Nephron (organoid): ENCODE data around the gene BEND5.

Experiments
- H3K27ac Mint-ChIP-seq, 3 experiments: 2 replicates each; pipeline ENCODE4 v1.8.0; 2020; ENCODE audit warnings: mixed read lengths in 3 of 3, mild to moderate bottlenecking in 2 of 3, moderate library complexity in 1 of 3
- H3K27me3 Mint-ChIP-seq: 2 replicates; pipeline ENCODE4 v1.8.0; 2021; ENCODE audit warnings: low read depth, mild to moderate bottlenecking, moderate library complexity, mixed read lengths
- H3K36me3 Mint-ChIP-seq: 2 replicates; pipeline ENCODE4 v1.8.0; 2020; ENCODE audit warnings: low read depth, mixed read lengths
- H3K4me1 Mint-ChIP-seq: 2 replicates; pipeline ENCODE4 v1.8.0; 2020; ENCODE audit warnings: mixed read lengths
- H3K4me3 Mint-ChIP-seq, 3 experiments: 2 replicates each; pipeline ENCODE4 v1.8.0; 2020; ENCODE audit warnings: mild to moderate bottlenecking in 3 of 3, mixed read lengths in 3 of 3, moderate library complexity in 2 of 3
- H3K9me3 Mint-ChIP-seq: 2 replicates; pipeline ENCODE4 v1.8.0; 2020; ENCODE audit warnings: mixed read lengths
- CTCF ChIP-seq, 3 experiments: fragments of 200-600 bp; sonication (generic); IDR thresholded peaks; one replicate each; pipeline ENCODE4 v1.5.0; 2021; ENCODE audit warnings: antibody characterized with exemption in 3 of 3; ENCODE audit not compliant: unreplicated experiment in 3 of 3

BEND5 gene

GRCh38 chr1:48753293-48753692 is 23.4 kb downstream of the BEND5 start:
- no peak overlapping the region for H3K27ac Mint-ChIP-seq
- H3K4me3 Mint-ChIP-seq = no peak overlapping the region
- TF ChIP-seq CTCF (IDR thresholded peaks at IDR 0.05; ENCODE audit: unreplicated experiment in 3 of 3) = no peak
- H3K4me1 Mint-ChIP-seq = no peaks in the 10 kb centered on the region
- no peaks in the 10 kb centered on the region for H3K27me3 Mint-ChIP-seq
- H3K36me3 Mint-ChIP-seq = peaks cover 70% of the 10 kb centered on the region
- H3K9me3 Mint-ChIP-seq = no peaks in the 10 kb centered on the region

- no peaks in the 10 kb centered on the region for H3K9me3 Mint-ChIP-seq
- no peak for TF ChIP-seq CTCF (IDR thresholded peaks at IDR 0.05; ENCODE audit: unreplicated experiment in 3 of 3)
- H3K4me1 Mint-ChIP-seq = no peaks in the 10 kb centered on the region
- peaks cover 64% of the 10 kb centered on the region for H3K36me3 Mint-ChIP-seq
- H3K4me3 Mint-ChIP-seq = no peak overlapping the region
- H3K27ac Mint-ChIP-seq = no peak overlapping the region
- no peaks in the 10 kb centered on the region for H3K27me3 Mint-ChIP-seq
Observed at GRCh38 chr1:48750109-48750508, 26.6 kb downstream of the BEND5 start.

GRCh38 chr1:48749068-48749467 is 27.6 kb downstream of the BEND5 start:
- Mint-ChIP-seq H3K4me1 (no peaks in the 10 kb centered on the region), H3K4me3 (no peak overlapping the region), H3K27ac (no peak overlapping the region), H3K36me3 (peaks cover 64% of the 10 kb centered on the region), H3K9me3 (no peaks in the 10 kb centered on the region), H3K27me3 (no peaks in the 10 kb centered on the region)
- TF ChIP-seq CTCF (IDR thresholded peaks at IDR 0.05; ENCODE audit: unreplicated experiment in 3 of 3) = no peak

GRCh38 chr1:48746906-48747305 is 29.8 kb downstream of the BEND5 start:
- H3K9me3 Mint-ChIP-seq = no peaks in the 10 kb centered on the region
- peaks cover 69% of the 10 kb centered on the region for H3K36me3 Mint-ChIP-seq
- no peak for TF ChIP-seq CTCF (IDR thresholded peaks at IDR 0.05; ENCODE audit: unreplicated experiment in 3 of 3)
- no peaks in the 10 kb centered on the region for H3K27me3 Mint-ChIP-seq
- H3K4me3 Mint-ChIP-seq = no peak overlapping the region
- no peaks in the 10 kb centered on the region for H3K4me1 Mint-ChIP-seq
- no peak overlapping the region for H3K27ac Mint-ChIP-seq

GRCh38 chr1:48744032-48744431 is 32.7 kb downstream of the BEND5 start:
- Mint-ChIP-seq H3K36me3 (peaks cover 67% of the 10 kb centered on the region), H3K9me3 (no peaks in the 10 kb centered on the region), H3K27me3 (no peaks in the 10 kb centered on the region), H3K27ac (no peak overlapping the region), H3K4me3 (no peak overlapping the region), H3K4me1 (peaks cover 10% of the 10 kb centered on the region)
- no peak for TF ChIP-seq CTCF (IDR thresholded peaks at IDR 0.05; ENCODE audit: unreplicated experiment in 3 of 3)

- Mint-ChIP-seq H3K4me1 (peaks cover 10% of the 10 kb centered on the region), H3K27ac (no peak overlapping the region), H3K4me3 (no peak overlapping the region), H3K27me3 (no peaks in the 10 kb centered on the region), H3K36me3 (peaks cover 67% of the 10 kb centered on the region), H3K9me3 (no peaks in the 10 kb centered on the region)
- TF ChIP-seq CTCF (IDR thresholded peaks at IDR 0.05; ENCODE audit: unreplicated experiment in 3 of 3) = no peak
Observed at GRCh38 chr1:48743480-48743879, 33.2 kb downstream of the BEND5 start.
